Caco-2 (cell line): ENCODE measurements around the gene EVI2A. TPM values are rescaled to one million over a fixed set of nuclear protein-coding genes. Genes with fewer than 3 reads are reported as not detected.

Source experiments
- BruUV-seq: library from RNA; stranded (reverse); fragments of 400-500 nt; replicated peaks from 2 replicates; lab custom pipeline; 2021; lab: Mats Ljungman, UMichigan
- CTCF ChIA-PET: fragments of 300-600 bp; sonication (Branson Sonifier 250); formaldehyde crosslinking; loops from one replicate; lab custom pipeline; 2022; ENCODE audit warnings: antibody characterized with exemption; lab: Charles Lee
- POLR2A ChIA-PET: fragments of 300-600 bp; sonication (Branson Sonifier 250); formaldehyde crosslinking; loops from one replicate; lab custom pipeline; 2022; ENCODE audit warnings: antibody characterized with exemption; lab: Charles Lee
- DNase-seq, 2 experiments: peaks; one replicate each; pipeline versions ENCODE4 v3.0.0 to v3.0.0-alpha.2; 2020 to 2022
- H3K27me3 ChIP-seq: replicated peaks from 2 replicates; pipeline ENCODE4 v1.6.0; 2011; ENCODE audit warnings: low read length; ENCODE audit not compliant: control insufficient read depth, insufficient read depth
- H3K36me3 ChIP-seq: 2 replicates; pipeline ENCODE4 v1.5.1; 2011; ENCODE audit warnings: low read length; ENCODE audit not compliant: control insufficient read depth, insufficient read depth
- H3K4me1 ChIP-seq: fragments of 250-450 bp; sonication (Bioruptor Pico); 2 replicates; pipeline ENCODE4 v1.5.1; 2020; ENCODE audit warnings: mild to moderate bottlenecking
- H3K4me3 ChIP-seq: 2 replicates; pipeline ENCODE4 v1.5.1; 2011; ENCODE audit warnings: low read depth, mild to moderate bottlenecking, control low read depth, low read length
- H3K9me3 ChIP-seq: fragments of 250-450 bp; sonication (Bioruptor Pico); 2 replicates; pipeline ENCODE4 v1.5.1; 2020; ENCODE audit warnings: mild to moderate bottlenecking, moderate library complexity
- H3K27ac Mint-ChIP-seq: one replicate; pipeline ENCODE4 v1.8.0; 2022; ENCODE audit warnings: mixed read lengths; ENCODE audit not compliant: unreplicated experiment
- H3K27me3 Mint-ChIP-seq: one replicate; pipeline ENCODE4 v1.8.0; 2022; ENCODE audit warnings: mixed read lengths; ENCODE audit not compliant: insufficient read depth, unreplicated experiment
- H3K36me3 Mint-ChIP-seq: one replicate; pipeline ENCODE4 v1.8.0; 2022; ENCODE audit warnings: mild to moderate bottlenecking, mixed read lengths; ENCODE audit not compliant: insufficient read depth, unreplicated experiment
- H3K4me1 Mint-ChIP-seq: one replicate; pipeline ENCODE4 v1.8.0; 2022; ENCODE audit warnings: low read depth, mixed read lengths; ENCODE audit not compliant: unreplicated experiment
- H3K4me3 Mint-ChIP-seq: one replicate; pipeline ENCODE4 v1.8.0; 2022; ENCODE audit warnings: mild to moderate bottlenecking, moderate library complexity, mixed read lengths; ENCODE audit not compliant: unreplicated experiment
- H3K9me3 Mint-ChIP-seq: one replicate; pipeline ENCODE4 v1.8.0; 2022; ENCODE audit warnings: mixed read lengths; ENCODE audit not compliant: unreplicated experiment
- intact Hi-C: fragments of 100-400 bp; cut with micrococcal nuclease; formaldehyde crosslinking; loops from one replicate; pipeline ENCODE4 v1.10.0; 2022; ENCODE audit not compliant: unreplicated experiment
- total RNA-seq: library from RNA; stranded (reverse); gene quantifications from 2 replicates; pipeline ENCODE4 v1.2.3, GENCODE V29; 2022
- TF ChIP-seq, protein P1 (sequence below), 2 experiments: fragments of 200-600 bp in 1 of 2; IDR thresholded peaks; 1 replicate in 1 of 2; 2 replicates in 1 of 2; pipeline versions ENCODE4 v1.5.1 to v1.8.0; 2011 to 2022; ENCODE audit warnings: antibody characterized with exemption in 1 of 2, control low read depth in 1 of 2, inconsistent platforms in 1 of 2, low read depth in 1 of 2, low read length in 1 of 2, mild to moderate bottlenecking in 1 of 2, moderate library complexity in 1 of 2; ENCODE audit not compliant: insufficient read depth in 1 of 2, severe bottlenecking in 1 of 2, unreplicated experiment in 1 of 2

The EVI2A gene
- total RNA-seq, 1 experiment from 2014 or later, result not detected

GRCh38 chr17:31364012-31364411, 42.6 kb upstream of the EVI2A start:
- Histone ChIP-seq H3K4me3 (no peak overlapping the region), H3K9me3 (no peaks in the 10 kb centered on the region), H3K27me3 (no peaks in the 10 kb centered on the region), H3K4me1 (no peaks in the 10 kb centered on the region), H3K36me3 (no peaks in the 10 kb centered on the region)
- Mint-ChIP-seq H3K27me3 (no peaks in the 10 kb centered on the region), H3K4me3 (no peak overlapping the region), H3K27ac (no peak overlapping the region), H3K4me1 (peaks cover 6% of the 10 kb centered on the region), H3K36me3 (peaks cover 41% of the 10 kb centered on the region), H3K9me3 (no peaks in the 10 kb centered on the region)
- TF ChIP-seq, protein P1, sequence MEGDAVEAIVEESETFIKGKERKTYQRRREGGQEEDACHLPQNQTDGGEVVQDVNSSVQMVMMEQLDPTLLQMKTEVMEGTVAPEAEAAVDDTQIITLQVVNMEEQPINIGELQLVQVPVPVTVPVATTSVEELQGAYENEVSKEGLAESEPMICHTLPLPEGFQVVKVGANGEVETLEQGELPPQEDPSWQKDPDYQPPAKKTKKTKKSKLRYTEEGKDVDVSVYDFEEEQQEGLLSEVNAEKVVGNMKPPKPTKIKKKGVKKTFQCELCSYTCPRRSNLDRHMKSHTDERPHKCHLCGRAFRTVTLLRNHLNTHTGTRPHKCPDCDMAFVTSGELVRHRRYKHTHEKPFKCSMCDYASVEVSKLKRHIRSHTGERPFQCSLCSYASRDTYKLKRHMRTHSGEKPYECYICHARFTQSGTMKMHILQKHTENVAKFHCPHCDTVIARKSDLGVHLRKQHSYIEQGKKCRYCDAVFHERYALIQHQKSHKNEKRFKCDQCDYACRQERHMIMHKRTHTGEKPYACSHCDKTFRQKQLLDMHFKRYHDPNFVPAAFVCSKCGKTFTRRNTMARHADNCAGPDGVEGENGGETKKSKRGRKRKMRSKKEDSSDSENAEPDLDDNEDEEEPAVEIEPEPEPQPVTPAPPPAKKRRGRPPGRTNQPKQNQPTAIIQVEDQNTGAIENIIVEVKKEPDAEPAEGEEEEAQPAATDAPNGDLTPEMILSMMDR (IDR thresholded peaks at IDR 0.05; ENCODE audit: insufficient read depth in 1 of 2, low read depth in 1 of 2, low read length in 1 of 2, severe bottlenecking in 1 of 2, unreplicated experiment in 1 of 2), result no peak
- no peak for DNase-seq
- intact Hi-C loops, result no loop called here
- CTCF ChIA-PET, result no interaction called here
- no TSS peak for BruUV-seq
- POLR2A ChIA-PET, result no interaction called here

GRCh38 chr17:31357839-31358394, 36.5 kb upstream of the EVI2A start:
- Mint-ChIP-seq H3K9me3 (no peaks in the 10 kb centered on the region), H3K36me3 (peaks cover 72% of the 10 kb centered on the region), H3K27me3 (no peaks in the 10 kb centered on the region), H3K27ac (no peak overlapping the region), H3K4me1 (no peaks in the 10 kb centered on the region), H3K4me3 (no peak overlapping the region)
- Histone ChIP-seq H3K27me3 (no peaks in the 10 kb centered on the region), H3K4me1 (no peaks in the 10 kb centered on the region), H3K4me3 (no peak overlapping the region), H3K36me3 (no peaks in the 10 kb centered on the region; the same call in 1 of the 2 replicates), H3K9me3 (no peaks in the 10 kb centered on the region)
- ChIA-PET POLR2A (no interaction called here), CTCF (no interaction called here)
- no peak for DNase-seq
- TF ChIP-seq, protein P1 (IDR thresholded peaks at IDR 0.05; ENCODE audit: insufficient read depth in 1 of 2, low read depth in 1 of 2, low read length in 1 of 2, severe bottlenecking in 1 of 2, unreplicated experiment in 1 of 2), result no peak
- intact Hi-C loops, result no loop called here
- no TSS peak for BruUV-seq

GRCh38 chr17:31357091-31357490, 35.7 kb upstream of the EVI2A start:
- H3K4me1 Mint-ChIP-seq, result no peaks in the 10 kb centered on the region
- H3K27ac Mint-ChIP-seq, result no peak overlapping the region
- no peak for DNase-seq
- intact Hi-C loops, result no loop called here
- ChIA-PET CTCF (no interaction called here), POLR2A (no interaction called here)
- H3K4me1 ChIP-seq, result no peaks in the 10 kb centered on the region
- no peaks in the 10 kb centered on the region for H3K9me3 ChIP-seq
- no TSS peak for BruUV-seq
- H3K4me3 ChIP-seq, result no peak overlapping the region
- no peaks in the 10 kb centered on the region for H3K27me3 ChIP-seq
- H3K9me3 Mint-ChIP-seq, result no peaks in the 10 kb centered on the region
- no peaks in the 10 kb centered on the region; the same call in 1 of the 2 replicates for H3K36me3 ChIP-seq
- no peak overlapping the region for H3K4me3 Mint-ChIP-seq
- H3K27me3 Mint-ChIP-seq, result no peaks in the 10 kb centered on the region
- H3K36me3 Mint-ChIP-seq, result peaks cover 73% of the 10 kb centered on the region
- TF ChIP-seq, protein P1 (IDR thresholded peaks at IDR 0.05; ENCODE audit: insufficient read depth in 1 of 2, low read depth in 1 of 2, low read length in 1 of 2, severe bottlenecking in 1 of 2, unreplicated experiment in 1 of 2), result no peak
